Glomerular visceral epithelial cell (primary cell): Measurements from ENCODE around the gene PPP1R1A.
A peak's percentile ranks its signal among the peaks of the same experiment; 100 is the strongest.

Experiments
- DNase-seq: peaks from one replicate; pipeline ENCODE4 v3.0.0-alpha.2; 2016; ENCODE audit errors: extremely low spot score

The PPP1R1A gene

GRCh38 chr12:54603872-54604271 lies 15.4 kb upstream of the PPP1R1A start:
- no peak for DNase-seq

GRCh38 chr12:54603173-54603814 lies 14.8 kb upstream of the PPP1R1A start:
- peak; percentile 80 for DNase-seq

- DNase-seq = no peak
These were observed 14.2 kb upstream of the PPP1R1A start for GRCh38 chr12:54602661-54603060.

- no peak for DNase-seq
These were observed 13.4 kb upstream of the PPP1R1A start for GRCh38 chr12:54601841-54602240.

- DNase-seq = no peak
These were observed 10.5 kb upstream of the PPP1R1A start for GRCh38 chr12:54598970-54599369.

GRCh38 chr12:54596526-54596946 lies 8.1 kb upstream of the PPP1R1A start:
- peak; percentile 62 for DNase-seq

GRCh38 chr12:54595471-54595870 lies 7.0 kb upstream of the PPP1R1A start:
- no peak for DNase-seq

GRCh38 chr12:54593725-54594124 lies 5.3 kb upstream of the PPP1R1A start:
- peak; percentile 25 for DNase-seq

- DNase-seq = peak; percentile 61
These were observed 4.7 kb upstream of the PPP1R1A start for GRCh38 chr12:54593135-54593534.

GRCh38 chr12:54592316-54592715 lies 3.9 kb upstream of the PPP1R1A start:
- DNase-seq = peak; percentile 87

- DNase-seq = peak; percentile 17
These were observed 2.6 kb upstream of the PPP1R1A start for GRCh38 chr12:54590978-54591591.

GRCh38 chr12:54589964-54590363 lies 1.5 kb upstream of the PPP1R1A start:
- DNase-seq = no peak

- no peak for DNase-seq
These were observed 420 bp upstream of the PPP1R1A start for GRCh38 chr12:54588890-54589267.

- no peak for DNase-seq
These were observed 1.1 kb downstream of the PPP1R1A start for GRCh38 chr12:54587315-54587873.

GRCh38 chr12:54586620-54587019 lies 1.8 kb downstream of the PPP1R1A start:
- no peak for DNase-seq

- no peak for DNase-seq
These were observed 3.2 kb downstream of the PPP1R1A start for GRCh38 chr12:54585243-54585642.

- no peak for DNase-seq
These were observed 4.3 kb downstream of the PPP1R1A start for GRCh38 chr12:54584128-54584527.

- DNase-seq = no peak
These were observed 4.7 kb downstream of the PPP1R1A start for GRCh38 chr12:54583726-54584125.

GRCh38 chr12:54581412-54581811 lies 7.0 kb downstream of the PPP1R1A start:
- DNase-seq = no peak

- peak; percentile 78 for DNase-seq
These were observed 8.6 kb downstream of the PPP1R1A start for GRCh38 chr12:54579696-54580333.

- DNase-seq = no peak
These were observed 9.2 kb downstream of the PPP1R1A start for GRCh38 chr12:54579258-54579657.

GRCh38 chr12:54578778-54579177 lies 9.7 kb downstream of the PPP1R1A start:
- DNase-seq = no peak

- DNase-seq = no peak
These were observed 15.6 kb downstream of the PPP1R1A start for GRCh38 chr12:54572881-54573280.
